Activated gamma-delta T cell treated with Interleukin-2 at 50 U/mL for 16 hours (primary cell): ENCODE data around the gene PRPS1.
"Not testable (repeated sequence)": the region's sequence is repeated elsewhere in the genome, so short reads cannot be mapped to it uniquely, and the experiment has no call there.

ENCODE experiments used
- DNase-seq: peaks from one replicate; pipeline ENCODE4 v3.0.0-alpha.2; 2020

PRPS1 gene

GRCh38 chrX:107627838-107628661 lies at the start of gene PRPS1:
PRPS1 (plus strand) TSS chrX:107628510; CDS start chrX:107628629, 119 bp downstream.
- peak; percentile 84 for DNase-seq

- DNase-seq, result no peak
Measured at GRCh38 chrX:107579956-107580355, 48.4 kb upstream of the PRPS1 start.

GRCh38 chrX:107581923-107582322 lies 46.4 kb upstream of the PRPS1 start:
- no peak for DNase-seq

GRCh38 chrX:107589243-107589642 lies 39.1 kb upstream of the PRPS1 start:
- no peak for DNase-seq

GRCh38 chrX:107596651-107597050 lies 31.7 kb upstream of the PRPS1 start:
- DNase-seq, result no peak

- no peak for DNase-seq
Measured at GRCh38 chrX:107597264-107597663, 31.0 kb upstream of the PRPS1 start.

GRCh38 chrX:107597791-107598190 lies 30.5 kb upstream of the PRPS1 start:
- no peak for DNase-seq

GRCh38 chrX:107599450-107599861 lies 28.9 kb upstream of the PRPS1 start:
- DNase-seq, result no peak

- no peak for DNase-seq
Measured at GRCh38 chrX:107600366-107600765, 27.9 kb upstream of the PRPS1 start.

GRCh38 chrX:107601326-107601725 lies 27.0 kb upstream of the PRPS1 start:
- no peak for DNase-seq

GRCh38 chrX:107601759-107602158 lies 26.6 kb upstream of the PRPS1 start:
- DNase-seq, result no peak

- DNase-seq, result no peak
Measured at GRCh38 chrX:107602694-107603239, 25.5 kb upstream of the PRPS1 start.

GRCh38 chrX:107603429-107604159 lies 24.7 kb upstream of the PRPS1 start:
- no peak for DNase-seq

- not testable (repeated sequence) for DNase-seq
Measured at GRCh38 chrX:107609061-107609460, 19.2 kb upstream of the PRPS1 start.

GRCh38 chrX:107610667-107611066 lies 17.6 kb upstream of the PRPS1 start:
- DNase-seq, result no peak

- no peak for DNase-seq
Measured at GRCh38 chrX:107619885-107620322, 8.4 kb upstream of the PRPS1 start.

- no peak for DNase-seq
Measured at GRCh38 chrX:107624893-107625292, 3.4 kb upstream of the PRPS1 start.

GRCh38 chrX:107625739-107626138 lies 2.6 kb upstream of the PRPS1 start:
- DNase-seq, result no peak

- DNase-seq, result no peak
Measured at GRCh38 chrX:107626481-107626880, 1.8 kb upstream of the PRPS1 start.

- DNase-seq, result no peak
Measured at GRCh38 chrX:107626916-107627315, 1.4 kb upstream of the PRPS1 start.

- DNase-seq, result peak; percentile 37
Measured at GRCh38 chrX:107628662-107629539, 591 bp downstream of the PRPS1 start.

- DNase-seq, result no peak
Measured at GRCh38 chrX:107629540-107629909, 1.2 kb downstream of the PRPS1 start.
